Mammary epithelial cell (primary cell): Measurements from ENCODE around the gene CCDC61.

Source experiments
- CTCF ChIP-seq, 2 donors: IDR thresholded peaks in 1 of 2; conservative IDR thresholded peaks in 1 of 2; 2 replicates each; pipeline ENCODE4 v1.5.1; 2011 to 2012; ENCODE audit warnings: inconsistent platforms in 2 of 2, low read length in 2 of 2, mild to moderate bottlenecking in 2 of 2, control low read depth in 1 of 2, low read depth in 1 of 2; ENCODE audit not compliant: insufficient read depth in 1 of 2; ENCODE audit errors: extremely low read depth in 1 of 2
- EZH2 ChIP-seq: IDR thresholded peaks from 2 replicates; pipeline ENCODE4 v1.6.1; 2012; ENCODE audit warnings: low read length, inconsistent platforms, borderline replicate concordance

- TF ChIP-seq EZH2 (no peak), CTCF (conservative IDR thresholded peaks at IDR 0.05 in 1 of 2, IDR thresholded peaks at IDR 0.05 in 1 of 2; ENCODE audit: extremely low read depth in 1 of 2, insufficient read depth in 1 of 2, low read depth in 1 of 2, low read length in 2 of 2) (no peak)
These were observed 7.5 kb downstream of the CCDC61 start for GRCh38 chr19:46002678-46003275.
